Measurements from ENCODE around the gene KLHL15. TPM values are rescaled to one million over a fixed set of nuclear protein-coding genes. Genes with fewer than 3 reads are reported as not detected.

Gene KLHL15
- total and polyA plus RNA-seq, 2 experiments from 2014 or later: 2.4 to 15.0 TPM

DNA sequence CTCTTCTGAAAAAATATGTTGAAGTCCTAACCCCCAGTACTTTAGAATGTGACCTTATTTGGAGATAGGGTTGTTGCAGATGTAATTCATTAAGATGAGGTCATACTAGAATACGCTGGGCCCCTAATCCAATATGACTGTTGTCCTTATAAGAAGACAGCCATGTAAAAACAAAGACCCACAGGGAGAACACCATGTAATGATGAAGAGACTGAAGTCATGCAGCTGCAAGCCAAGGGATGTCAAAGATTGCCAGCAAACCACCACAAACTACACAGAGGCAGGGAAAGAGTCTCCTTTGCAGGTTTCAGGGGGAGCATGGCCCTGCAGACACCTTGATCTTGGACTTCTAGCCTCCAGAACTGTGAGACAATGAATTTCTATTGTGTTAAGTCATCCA is 81.8 kb downstream of the KLHL15 start:
- Mint-ChIP-seq H3K27ac (peak overlapping the region; percentile 56; the same call in 1 of the 2 replicates), H3K4me3 (no peak overlapping the region), H3K4me1 (peaks cover 15% of the 10 kb centered on the region; the same call in 2 of the 3 replicates), H3K9me3 (no peaks in the 10 kb centered on the region), H3K27me3 (ENCODE audit: insufficient read depth, low read depth, poor library complexity) (no peaks in the 10 kb centered on the region), H3K36me3 (ENCODE audit: low read depth) (no peaks in the 10 kb centered on the region; the same call in 2 of the 3 replicates)
- no peak overlapping the region for H2AFZ ChIP-seq
- DNase-seq (ENCODE audit: low spot score) (no peak), ATAC-seq (no peak)
- TF ChIP-seq JUNB (IDR thresholded peaks at IDR 0.05; ENCODE audit: unreplicated experiment) (no peak), CREB1 (CRISPR knock-in tag; IDR thresholded peaks at IDR 0.05; ENCODE audit: low read depth) (no peak), POLR2AphosphoS5 (IDR thresholded peaks at IDR 0.05; ENCODE audit: low read depth) (no peak), ZNF114 (CRISPR knock-in tag; IDR thresholded peaks at IDR 0.05) (no peak), ZNF331 (CRISPR knock-in tag; IDR thresholded peaks at IDR 0.05; ENCODE audit: low read depth) (no peak), NANOG (IDR thresholded peaks at IDR 0.05; ENCODE audit: borderline replicate concordance) (no peak), EZH2 (IDR thresholded peaks at IDR 0.05; ENCODE audit: low read depth, unreplicated experiment) (no peak)
- TF ChIP-seq, protein P1, sequence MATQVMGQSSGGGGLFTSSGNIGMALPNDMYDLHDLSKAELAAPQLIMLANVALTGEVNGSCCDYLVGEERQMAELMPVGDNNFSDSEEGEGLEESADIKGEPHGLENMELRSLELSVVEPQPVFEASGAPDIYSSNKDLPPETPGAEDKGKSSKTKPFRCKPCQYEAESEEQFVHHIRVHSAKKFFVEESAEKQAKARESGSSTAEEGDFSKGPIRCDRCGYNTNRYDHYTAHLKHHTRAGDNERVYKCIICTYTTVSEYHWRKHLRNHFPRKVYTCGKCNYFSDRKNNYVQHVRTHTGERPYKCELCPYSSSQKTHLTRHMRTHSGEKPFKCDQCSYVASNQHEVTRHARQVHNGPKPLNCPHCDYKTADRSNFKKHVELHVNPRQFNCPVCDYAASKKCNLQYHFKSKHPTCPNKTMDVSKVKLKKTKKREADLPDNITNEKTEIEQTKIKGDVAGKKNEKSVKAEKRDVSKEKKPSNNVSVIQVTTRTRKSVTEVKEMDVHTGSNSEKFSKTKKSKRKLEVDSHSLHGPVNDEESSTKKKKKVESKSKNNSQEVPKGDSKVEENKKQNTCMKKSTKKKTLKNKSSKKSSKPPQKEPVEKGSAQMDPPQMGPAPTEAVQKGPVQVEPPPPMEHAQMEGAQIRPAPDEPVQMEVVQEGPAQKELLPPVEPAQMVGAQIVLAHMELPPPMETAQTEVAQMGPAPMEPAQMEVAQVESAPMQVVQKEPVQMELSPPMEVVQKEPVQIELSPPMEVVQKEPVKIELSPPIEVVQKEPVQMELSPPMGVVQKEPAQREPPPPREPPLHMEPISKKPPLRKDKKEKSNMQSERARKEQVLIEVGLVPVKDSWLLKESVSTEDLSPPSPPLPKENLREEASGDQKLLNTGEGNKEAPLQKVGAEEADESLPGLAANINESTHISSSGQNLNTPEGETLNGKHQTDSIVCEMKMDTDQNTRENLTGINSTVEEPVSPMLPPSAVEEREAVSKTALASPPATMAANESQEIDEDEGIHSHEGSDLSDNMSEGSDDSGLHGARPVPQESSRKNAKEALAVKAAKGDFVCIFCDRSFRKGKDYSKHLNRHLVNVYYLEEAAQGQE (IDR thresholded peaks at IDR 0.05; ENCODE audit: unreplicated experiment): no peak
- TF ChIP-seq, protein P2, sequence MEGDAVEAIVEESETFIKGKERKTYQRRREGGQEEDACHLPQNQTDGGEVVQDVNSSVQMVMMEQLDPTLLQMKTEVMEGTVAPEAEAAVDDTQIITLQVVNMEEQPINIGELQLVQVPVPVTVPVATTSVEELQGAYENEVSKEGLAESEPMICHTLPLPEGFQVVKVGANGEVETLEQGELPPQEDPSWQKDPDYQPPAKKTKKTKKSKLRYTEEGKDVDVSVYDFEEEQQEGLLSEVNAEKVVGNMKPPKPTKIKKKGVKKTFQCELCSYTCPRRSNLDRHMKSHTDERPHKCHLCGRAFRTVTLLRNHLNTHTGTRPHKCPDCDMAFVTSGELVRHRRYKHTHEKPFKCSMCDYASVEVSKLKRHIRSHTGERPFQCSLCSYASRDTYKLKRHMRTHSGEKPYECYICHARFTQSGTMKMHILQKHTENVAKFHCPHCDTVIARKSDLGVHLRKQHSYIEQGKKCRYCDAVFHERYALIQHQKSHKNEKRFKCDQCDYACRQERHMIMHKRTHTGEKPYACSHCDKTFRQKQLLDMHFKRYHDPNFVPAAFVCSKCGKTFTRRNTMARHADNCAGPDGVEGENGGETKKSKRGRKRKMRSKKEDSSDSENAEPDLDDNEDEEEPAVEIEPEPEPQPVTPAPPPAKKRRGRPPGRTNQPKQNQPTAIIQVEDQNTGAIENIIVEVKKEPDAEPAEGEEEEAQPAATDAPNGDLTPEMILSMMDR (conservative IDR thresholded peaks at IDR 0.05; ENCODE audit: low read depth in 2 of 2): no peak
- TF ChIP-seq, protein P3, sequence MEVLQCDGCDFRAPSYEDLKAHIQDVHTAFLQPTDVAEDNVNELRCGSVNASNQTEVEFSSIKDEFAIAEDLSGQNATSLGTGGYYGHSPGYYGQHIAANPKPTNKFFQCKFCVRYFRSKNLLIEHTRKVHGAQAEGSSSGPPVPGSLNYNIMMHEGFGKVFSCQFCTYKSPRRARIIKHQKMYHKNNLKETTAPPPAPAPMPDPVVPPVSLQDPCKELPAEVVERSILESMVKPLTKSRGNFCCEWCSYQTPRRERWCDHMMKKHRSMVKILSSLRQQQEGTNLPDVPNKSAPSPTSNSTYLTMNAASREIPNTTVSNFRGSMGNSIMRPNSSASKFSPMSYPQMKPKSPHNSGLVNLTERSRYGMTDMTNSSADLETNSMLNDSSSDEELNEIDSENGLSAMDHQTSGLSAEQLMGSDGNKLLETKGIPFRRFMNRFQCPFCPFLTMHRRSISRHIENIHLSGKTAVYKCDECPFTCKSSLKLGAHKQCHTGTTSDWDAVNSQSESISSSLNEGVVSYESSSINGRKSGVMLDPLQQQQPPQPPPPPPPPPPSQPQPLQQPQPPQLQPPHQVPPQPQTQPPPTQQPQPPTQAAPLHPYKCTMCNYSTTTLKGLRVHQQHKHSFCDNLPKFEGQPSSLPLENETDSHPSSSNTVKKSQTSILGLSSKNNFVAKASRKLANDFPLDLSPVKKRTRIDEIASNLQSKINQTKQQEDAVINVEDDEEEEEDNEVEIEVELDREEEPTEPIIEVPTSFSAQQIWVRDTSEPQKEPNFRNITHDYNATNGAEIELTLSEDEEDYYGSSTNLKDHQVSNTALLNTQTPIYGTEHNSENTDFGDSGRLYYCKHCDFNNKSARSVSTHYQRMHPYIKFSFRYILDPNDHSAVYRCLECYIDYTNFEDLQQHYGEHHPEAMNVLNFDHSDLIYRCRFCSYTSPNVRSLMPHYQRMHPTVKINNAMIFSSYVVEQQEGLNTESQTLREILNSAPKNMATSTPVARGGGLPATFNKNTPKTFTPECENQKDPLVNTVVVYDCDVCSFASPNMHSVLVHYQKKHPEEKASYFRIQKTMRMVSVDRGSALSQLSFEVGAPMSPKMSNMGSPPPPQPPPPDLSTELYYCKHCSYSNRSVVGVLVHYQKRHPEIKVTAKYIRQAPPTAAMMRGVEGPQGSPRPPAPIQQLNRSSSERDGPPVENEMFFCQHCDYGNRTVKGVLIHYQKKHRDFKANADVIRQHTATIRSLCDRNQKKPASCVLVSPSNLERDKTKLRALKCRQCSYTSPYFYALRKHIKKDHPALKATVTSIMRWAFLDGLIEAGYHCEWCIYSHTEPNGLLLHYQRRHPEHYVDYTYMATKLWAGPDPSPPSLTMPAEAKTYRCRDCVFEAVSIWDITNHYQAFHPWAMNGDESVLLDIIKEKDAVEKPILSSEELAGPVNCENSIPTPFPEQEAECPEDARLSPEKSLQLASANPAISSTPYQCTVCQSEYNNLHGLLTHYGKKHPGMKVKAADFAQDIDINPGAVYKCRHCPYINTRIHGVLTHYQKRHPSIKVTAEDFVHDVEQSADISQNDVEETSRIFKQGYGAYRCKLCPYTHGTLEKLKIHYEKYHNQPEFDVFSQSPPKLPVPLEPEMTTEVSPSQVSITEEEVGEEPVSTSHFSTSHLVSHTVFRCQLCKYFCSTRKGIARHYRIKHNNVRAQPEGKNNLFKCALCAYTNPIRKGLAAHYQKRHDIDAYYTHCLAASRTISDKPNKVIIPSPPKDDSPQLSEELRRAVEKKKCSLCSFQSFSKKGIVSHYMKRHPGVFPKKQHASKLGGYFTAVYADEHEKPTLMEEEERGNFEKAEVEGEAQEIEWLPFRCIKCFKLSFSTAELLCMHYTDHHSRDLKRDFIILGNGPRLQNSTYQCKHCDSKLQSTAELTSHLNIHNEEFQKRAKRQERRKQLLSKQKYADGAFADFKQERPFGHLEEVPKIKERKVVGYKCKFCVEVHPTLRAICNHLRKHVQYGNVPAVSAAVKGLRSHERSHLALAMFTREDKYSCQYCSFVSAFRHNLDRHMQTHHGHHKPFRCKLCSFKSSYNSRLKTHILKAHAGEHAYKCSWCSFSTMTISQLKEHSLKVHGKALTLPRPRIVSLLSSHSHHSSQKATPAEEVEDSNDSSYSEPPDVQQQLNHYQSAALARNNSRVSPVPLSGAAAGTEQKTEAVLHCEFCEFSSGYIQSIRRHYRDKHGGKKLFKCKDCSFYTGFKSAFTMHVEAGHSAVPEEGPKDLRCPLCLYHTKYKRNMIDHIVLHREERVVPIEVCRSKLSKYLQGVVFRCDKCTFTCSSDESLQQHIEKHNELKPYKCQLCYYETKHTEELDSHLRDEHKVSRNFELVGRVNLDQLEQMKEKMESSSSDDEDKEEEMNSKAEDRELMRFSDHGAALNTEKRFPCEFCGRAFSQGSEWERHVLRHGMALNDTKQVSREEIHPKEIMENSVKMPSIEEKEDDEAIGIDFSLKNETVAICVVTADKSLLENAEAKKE (CRISPR knock-in tag; IDR thresholded peaks at IDR 0.05): no peak
- no peaks in the 10 kb centered on the region for H3K9me2 ChIP-seq (ENCODE audit: insufficient read depth)
- H3F3A ChIP-seq (replicated peaks; ENCODE audit: low read depth): no peaks in the 10 kb centered on the region
- no peaks in the 10 kb centered on the region for H3K36me3 ChIP-seq (ENCODE audit: insufficient read depth)
- H3K4me1 ChIP-seq (ENCODE audit: insufficient read depth): no peaks in the 10 kb centered on the region
- no peaks in the 10 kb centered on the region for H3K27me3 ChIP-seq (ENCODE audit: insufficient read depth)
- no peak overlapping the region for H3K27ac ChIP-seq (ENCODE audit: low read depth)
- H4K20me1 ChIP-seq (replicated peaks; ENCODE audit: insufficient read depth): no peaks in the 10 kb centered on the region
- H3K4me3 ChIP-seq: no peak overlapping the region
- H3K4me2 ChIP-seq: no peak overlapping the region
- no peaks in the 10 kb centered on the region for H3K79me2 ChIP-seq (replicated peaks; ENCODE audit: insufficient read depth)

Data from GM23338 (cell line).